K562 (cell line): Measurements from ENCODE around the gene CD207. TPM values are rescaled to one million over a fixed set of nuclear protein-coding genes. Genes with fewer than 3 reads are reported as not detected.

Experiments used
- ATAC-seq: fragments of 200-7000 bp; cut with Tn5 transposase; 3 replicates; pipeline ENCODE4 v1.9.1; 2020; ENCODE audit warnings: moderate library complexity
- BruUV-seq: library from RNA; stranded (reverse); fragments of 400-500 nt; replicated peaks from 2 replicates; lab custom pipeline; 2021; lab: Mats Ljungman, UMichigan
- CTCF ChIA-PET: fragments of 300-600 bp; formaldehyde crosslinking; extraction: SDS; loops from one replicate; lab custom pipeline; 2021; ENCODE audit warnings: low intra/inter-chr PET ratio; lab: Yijun Ruan, JAX
- POLR2A ChIA-PET: fragments of 300-600, 350-650 bp; sonication (Branson Sonifier 250); formaldehyde crosslinking; extraction: SDS; loops from one replicate; lab custom pipeline; 2021; ENCODE audit warnings: antibody characterized with exemption, inconsistent platforms; lab: Yijun Ruan, JAX
- DNase-seq, 4 experiments: peaks; one replicate each; pipeline versions ENCODE4 v3.0.0 to v3.0.0-alpha.2; 2011 to 2018; ENCODE audit warnings: low spot score in 3 of 4, mixed read lengths in 3 of 4; ENCODE audit errors: extremely low read depth in 1 of 4
- FAIRE-seq: peaks from 2 replicates; lab custom pipeline; 2011; peaks lifted over from hg19 to GRCh38; lab: Jason Lieb, UNC
- H2AFZ ChIP-seq: 2 replicates; pipeline ENCODE4 v1.6.0; 2011; ENCODE audit warnings: low read depth, low read length, control low read depth, inconsistent platforms
- H3K27ac ChIP-seq: fragments of 200-600 bp; 3 replicates; pipeline ENCODE4 v1.8.0; 2011; ENCODE audit warnings: low read depth, mild to moderate bottlenecking, control low read depth, inconsistent platforms, low read length, moderate library complexity, mixed read lengths; ENCODE audit errors: extremely low read depth
- H3K27me3 ChIP-seq, 2 experiments: fragments of 300-600 bp in 1 of 2; 2 replicates in 1 of 2; 3 replicates in 1 of 2; pipeline versions ENCODE4 v1.6.0 to v1.8.0; 2011; ENCODE audit warnings: inconsistent platforms in 2 of 2, low read length in 2 of 2, mild to moderate bottlenecking in 1 of 2, mixed read lengths in 1 of 2, moderate library complexity in 1 of 2; ENCODE audit not compliant: control insufficient read depth in 2 of 2, insufficient read depth in 2 of 2
- H3K36me3 ChIP-seq: fragments of 300-600 bp; 3 replicates; pipeline ENCODE4 v1.8.0; 2011; ENCODE audit warnings: mild to moderate bottlenecking, low read length, inconsistent platforms; ENCODE audit not compliant: control insufficient read depth, insufficient read depth
- H3K4me1 ChIP-seq, 2 experiments: fragments of 200-600 bp in 1 of 2; replicated peaks in 1 of 2; 2 replicates in 1 of 2; 3 replicates in 1 of 2; pipeline versions ENCODE4 v1.5.1 to v1.8.0; 2011; ENCODE audit warnings: inconsistent platforms in 2 of 2, low read length in 2 of 2, mild to moderate bottlenecking in 1 of 2, mixed read lengths in 1 of 2, moderate library complexity in 1 of 2; ENCODE audit not compliant: control insufficient read depth in 2 of 2, insufficient read depth in 2 of 2
- H3K4me2 ChIP-seq: 2 replicates; pipeline ENCODE4 v1.6.1; 2011; ENCODE audit warnings: low read length, control low read depth, inconsistent platforms, mixed read lengths; ENCODE audit not compliant: insufficient read depth
- H3K4me3 ChIP-seq: fragments of 200-600 bp; sonication (generic), shearing (Covaris generic); 2 replicates; pipeline ENCODE4 v1.5.1; 2016; ENCODE audit warnings: control low read depth, inconsistent platforms
- H3K79me2 ChIP-seq: fragments of 200-600 bp; 3 replicates; pipeline ENCODE4 v1.8.0; 2011; ENCODE audit warnings: low read length, inconsistent platforms; ENCODE audit not compliant: control insufficient read depth, insufficient read depth
- H3K9ac ChIP-seq, 2 experiments: 2 replicates each; pipeline versions ENCODE4 v1.6.0 to v1.6.1; 2011; ENCODE audit warnings: low read depth in 2 of 2, low read length in 2 of 2, control low read depth in 1 of 2, inconsistent platforms in 1 of 2, mild to moderate bottlenecking in 1 of 2, mixed read lengths in 1 of 2; ENCODE audit not compliant: insufficient read depth in 1 of 2
- H3K9me1 ChIP-seq: one replicate; pipeline ENCODE4 v1.6.0; 2011; ENCODE audit warnings: inconsistent platforms, mild to moderate bottlenecking, low read length, moderate library complexity; ENCODE audit not compliant: control insufficient read depth, insufficient read depth
- H3K9me3 ChIP-seq: replicated peaks from 2 replicates; pipeline ENCODE4 v1.5.1; 2011; ENCODE audit warnings: low read depth, low read length, inconsistent platforms; ENCODE audit not compliant: control insufficient read depth, insufficient read depth
- H4K20me1 ChIP-seq: replicated peaks from 2 replicates; pipeline ENCODE4 v1.6.1; 2011; ENCODE audit warnings: low read length, inconsistent platforms, mixed read lengths; ENCODE audit not compliant: control insufficient read depth, insufficient read depth
- BCL6 ChIP-seq: fragments of 250-450 bp; sonication (Bioruptor Pico); IDR thresholded peaks from 2 replicates; pipeline ENCODE4 v1.4.0; 2020
- FUS ChIP-seq: fragments of 200-400 bp; formaldehyde crosslinking; optimal IDR thresholded peaks from 2 replicates; pipeline ENCODE3; 2017; ENCODE audit warnings: low read depth, low read length
- HMGN3 ChIP-seq: IDR thresholded peaks from 2 replicates; pipeline ENCODE4 v1.6.1; 2011; ENCODE audit warnings: borderline replicate concordance, low read depth, mild to moderate bottlenecking, mixed read lengths, low read length; ENCODE audit not compliant: insufficient read length; ENCODE audit errors: extremely low read depth
- TCF7L2 ChIP-seq: fragments of 150-350 bp; IDR thresholded peaks from 2 replicates; pipeline ENCODE4 v1.6.1; 2016; ENCODE audit warnings: low read depth, mild to moderate bottlenecking, low read length, moderate library complexity
- WGBS: fragments of 100-300 bp; shearing (Covaris generic); methylation state at CpG from one replicate; pipeline ENCODE4 v1.1.6; 2016; ENCODE audit warnings: low coverage, mixed read lengths; ENCODE audit not compliant: insufficient coverage; ENCODE audit errors: missing lambda C conversion rate; 5-methylcytosine and 5-hydroxymethylcytosine counted together
- in situ Hi-C: fragments of 300-500 bp; cut with MboI; formaldehyde crosslinking; loops from 4 replicates; pipeline ENCODE4 v1.15.0; 2018; ENCODE audit warnings: inconsistent platforms, mixed read lengths
- intact Hi-C: fragments of 100-400 bp; cut with micrococcal nuclease; formaldehyde crosslinking; loops from 2 replicates; pipeline ENCODE4 v1.14.2; 2022
- polyA plus RNA-seq, 8 experiments: library from polyadenylated mRNA; depleted of rRNA in 4 of 8; stranded (reverse) in 5 of 8; unstranded in 3 of 8; fragments of >200 nt; fragmentation: Nextera tagmentation in 2 of 8; fragmentation: Illumina TruSeq in 1 of 8; extraction: Ambion mirVana in 2 of 8; extraction: Trizol in 1 of 8; gene quantifications; 2 replicates each; pipeline versions ENCODE4 v1.2.1 to v1.2.3, GENCODE V29; 2011 to 2014; ENCODE audit warnings: inconsistent platforms in 1 of 8, missing spikeins in 1 of 8
- total RNA-seq, 7 experiments: library from RNA; depleted of rRNA in 6 of 7; stranded (reverse); fragments of >200 nt in 6 of 7; fragmentation: Illumina TruSeq in 2 of 7; extraction: Trizol in 2 of 7; gene quantifications; 2 replicates each; pipeline versions ENCODE4 v1.2.1 to v1.2.3, GENCODE V29; 2011 to 2021; ENCODE audit warnings: low replicate concordance in 1 of 7

Gene CD207
- total and polyA plus RNA-seq, 9 of the 15 experiments (the other 6 are each of a cell fraction or from before 2014, with no cell fraction given), result not detected

DNA sequence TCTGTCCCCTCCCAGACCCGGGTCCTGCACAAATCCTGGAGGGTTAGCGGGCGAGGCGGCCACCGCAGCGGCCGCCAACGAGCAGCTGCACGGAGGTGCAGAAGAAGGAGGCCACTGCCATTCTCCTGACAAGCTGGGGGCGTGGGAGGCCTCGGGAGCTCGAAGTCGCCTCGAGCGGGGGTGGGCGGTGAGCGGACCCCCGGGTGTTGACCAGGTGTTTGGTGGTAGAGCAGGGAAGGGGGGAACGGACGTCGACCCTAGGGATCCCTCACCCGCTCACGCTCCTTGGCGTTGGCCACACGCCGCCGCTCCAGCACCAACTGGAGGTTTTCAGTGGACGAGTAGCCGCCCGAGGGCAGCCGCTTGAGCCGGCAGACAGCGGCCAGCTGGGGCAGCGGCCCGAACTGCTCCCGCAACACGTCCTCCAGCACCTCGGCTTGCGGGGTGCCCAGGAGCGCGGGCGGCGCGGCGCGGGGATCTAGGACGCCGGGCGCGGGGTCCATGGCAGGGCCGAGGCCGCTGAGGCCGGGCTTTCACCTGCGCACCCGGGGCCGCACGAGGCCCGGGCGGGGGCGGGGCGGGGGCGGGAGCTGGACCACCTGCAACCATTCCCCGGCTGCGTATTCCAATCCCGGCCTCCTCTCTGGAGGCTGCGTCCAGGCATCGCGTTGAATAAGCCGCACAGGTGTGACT is 45.3 kb downstream of the CD207 start, which contains the start of gene FIGLA:
Gene FIGLA, minus strand, starts transcription at position 508 of the 693 bp plus-strand sequence. Its CDS starts 5 bp downstream, at position 503.
- Histone ChIP-seq H3K9me3 (no peaks in the 10 kb centered on the region), H3K4me1 (peaks cover 0 to 10% of the 10 kb centered on the region in 2 experiments; a peak in 2 of 5 replicates), H3K79me2 (no peaks in the 10 kb centered on the region), H3K27me3 (peaks cover 6 to 16% of the 10 kb centered on the region in 2 experiments), H3K4me2 (peak within 1 kb of the TSS; percentile 22; the same call in 1 of the 2 replicates), H3K4me3 (no peak within 1 kb of the TSS)
- CTCF ChIA-PET, result interaction anchor here (1.0 to 1.2 kb wide), 2 partner anchors 157 to 159 kb away, joined by 3 to 7 read pairs; no protein-coding TSS in a partner anchor
- FAIRE-seq (no peak), ATAC-seq (no peak)
- intact Hi-C loops, result no loop called here
- WGBS, result 75% methylated on average over 13 of the region's 69 CpGs
- TF ChIP-seq BCL6 (CRISPR knock-in tag) (no peak), HMGN3 (no peak), FUS (no peak), TCF7L2 (no peak)
- TF ChIP-seq, all 486 proteins: peak for 0
- in situ Hi-C loops, result loop anchor here (5.0 to 25.0 kb wide), 2 partner anchors 157 to 478 kb away; partner anchors contain the start of gene FAM136A
- BruUV-seq, result no TSS peak
- H3K9ac ChIP-seq, result peak within 1 kb of the TSS in 1 of 2 experiments; percentile 47; a peak in 1 of 4 replicates
- no peaks in the 10 kb centered on the region for H4K20me1 ChIP-seq
- no peak within 1 kb of the TSS for H3K27ac ChIP-seq
- no peak for DNase-seq
- no peaks in the 10 kb centered on the region for H3K36me3 ChIP-seq
- POLR2A ChIA-PET, result interaction anchor here (1.1 kb wide), 1 partner anchor 79 kb away, joined by 3 read pairs; no protein-coding TSS in a partner anchor
- no peaks in the 10 kb centered on the region for H3K9me1 ChIP-seq
- H2AFZ ChIP-seq, result peak within 1 kb of the TSS; percentile 77; the same call in 1 of the 2 replicates
